K562 (cell line): ENCODE measurements around the gene PSMC3IP. TPM values are rescaled to one million over a fixed set of nuclear protein-coding genes. Genes with fewer than 3 reads are reported as not detected.

Source experiments
- BMI1 ChIP-seq: fragments of 150-350 bp; IDR thresholded peaks from 2 replicates; pipeline ENCODE4 v1.6.1; 2014; ENCODE audit warnings: low read length
- BRD4 ChIP-seq: fragments of 200-600 bp; sonication (generic); IDR thresholded peaks from 2 replicates; pipeline ENCODE4 v1.6.1; 2017; ENCODE audit warnings: inconsistent platforms
- CEBPZ ChIP-seq: fragments of 150-350 bp; IDR thresholded peaks from 2 replicates; pipeline ENCODE4 v1.6.1; 2014; ENCODE audit warnings: low read depth, mild to moderate bottlenecking, low read length, borderline replicate concordance
- CREB1 ChIP-seq, 2 experiments: sonication (generic) in 1 of 2; formaldehyde crosslinking in 1 of 2; IDR thresholded peaks; 2 replicates each; pipeline versions ENCODE4 v1.6.1 to v1.8.0; 2012 to 2022; ENCODE audit warnings: inconsistent platforms in 1 of 2, mild to moderate bottlenecking in 1 of 2, missing genetic modification reagents in 1 of 2, moderate library complexity in 1 of 2
- DLX4 ChIP-seq: fragments of 250-450 bp; sonication (Bioruptor Pico); IDR thresholded peaks from 2 replicates; pipeline ENCODE4 v1.6.1; 2021; ENCODE audit warnings: mild to moderate bottlenecking
- EHMT2 ChIP-seq: fragments of 450-650 bp; IDR thresholded peaks from 2 replicates; pipeline ENCODE4 v1.6.1; 2018; ENCODE audit warnings: antibody characterized with exemption
- GATAD2B ChIP-seq: fragments of 450-650 bp; IDR thresholded peaks from 2 replicates; pipeline ENCODE4 v1.6.1; 2017; ENCODE audit warnings: mild to moderate bottlenecking, borderline replicate concordance
- HNRNPH1 ChIP-seq: fragments of 200-400 bp; formaldehyde crosslinking; optimal IDR thresholded peaks from 2 replicates; pipeline ENCODE3; 2017; ENCODE audit warnings: low read depth, mild to moderate bottlenecking, low read length, moderate library complexity
- IRF9 ChIP-seq: fragments of 450-650 bp; IDR thresholded peaks from 2 replicates; pipeline ENCODE4 v1.6.1; 2016; ENCODE audit warnings: missing biosample characterization, missing genetic modification characterization
- LARP7 ChIP-seq: fragments of 450-650 bp; IDR thresholded peaks from 2 replicates; pipeline ENCODE4 v1.6.1; 2016
- MCM3 ChIP-seq: fragments of 450-650 bp; IDR thresholded peaks from 2 replicates; pipeline ENCODE4 v1.6.1; 2016
- MTA2 ChIP-seq: fragments of 450-650 bp; IDR thresholded peaks from 2 replicates; pipeline ENCODE4 v1.6.1; 2016; ENCODE audit warnings: low read depth
- NCOA6 ChIP-seq: fragments of 450-650 bp; IDR thresholded peaks from 2 replicates; pipeline ENCODE4 v1.6.1; 2017; ENCODE audit warnings: mild to moderate bottlenecking
- NR2C1 ChIP-seq, 2 experiments: fragments of 450-650 bp; IDR thresholded peaks; 2 replicates each; pipeline ENCODE4 v1.6.1; 2017; ENCODE audit warnings: mild to moderate bottlenecking in 2 of 2, antibody characterized with exemption in 1 of 2, inconsistent platforms in 1 of 2, missing compliant biosample characterization in 1 of 2, missing genetic modification characterization in 1 of 2
- NR2F6 ChIP-seq: fragments of 450-650 bp; formaldehyde crosslinking; IDR thresholded peaks from 2 replicates; pipeline ENCODE4 v1.4.0; 2020; ENCODE audit warnings: mild to moderate bottlenecking
- RBM39 ChIP-seq: fragments of 200-400 bp; formaldehyde crosslinking; optimal IDR thresholded peaks from 2 replicates; pipeline ENCODE3; 2018; ENCODE audit warnings: low read depth, low read length
- RCOR1 ChIP-seq, 2 experiments: IDR thresholded peaks; 2 replicates each; pipeline ENCODE4 v1.6.1; 2012; ENCODE audit warnings: low read depth in 2 of 2, low read length in 2 of 2, borderline replicate concordance in 1 of 2, improper control_type of control experiment in 1 of 2
- SLC30A9 ChIP-seq: fragments of 250-450 bp; sonication (Bioruptor Pico); IDR thresholded peaks from 2 replicates; pipeline ENCODE4 v1.8.0; 2022; ENCODE audit warnings: mild to moderate bottlenecking, moderate library complexity
- SMARCE1 ChIP-seq: fragments of 450-650 bp; IDR thresholded peaks from 2 replicates; pipeline ENCODE4 v1.7.1; 2016; ENCODE audit warnings: mild to moderate bottlenecking
- TCF15 ChIP-seq: fragments of 250-450 bp; sonication (Bioruptor Pico); IDR thresholded peaks from 2 replicates; pipeline ENCODE4 v1.8.0; 2022; ENCODE audit warnings: moderate library complexity, mild to moderate bottlenecking, inconsistent platforms
- TEAD2 ChIP-seq: fragments of 450-650 bp; IDR thresholded peaks from 2 replicates; pipeline ENCODE4 v1.6.1; 2016; ENCODE audit warnings: missing genetic modification characterization, control low read depth, missing compliant biosample characterization
- TOE1 ChIP-seq, 2 experiments: fragments of 450-650 bp in 1 of 2; sonication (generic) in 1 of 2; formaldehyde crosslinking in 1 of 2; IDR thresholded peaks; 2 replicates each; pipeline versions ENCODE4 v1.7.1 to v1.8.0; 2016 to 2022; ENCODE audit warnings: borderline replicate concordance in 2 of 2, mild to moderate bottlenecking in 2 of 2, antibody characterized with exemption in 1 of 2, inconsistent platforms in 1 of 2, low read depth in 1 of 2, missing genetic modification reagents in 1 of 2, moderate library complexity in 1 of 2
- ZBTB26 ChIP-seq: fragments of 450-650 bp; formaldehyde crosslinking; IDR thresholded peaks from 2 replicates; pipeline ENCODE4 v1.4.0; 2022; ENCODE audit warnings: missing genetic modification characterization
- ZFX ChIP-seq: sonication (generic); formaldehyde crosslinking; IDR thresholded peaks from 2 replicates; pipeline ENCODE4 v1.8.0; 2022; ENCODE audit warnings: mild to moderate bottlenecking, missing genetic modification reagents, moderate library complexity
- ZNF3 ChIP-seq: fragments of 250-450 bp; sonication (Bioruptor Pico); IDR thresholded peaks from 2 replicates; pipeline ENCODE4 v1.5.0; 2021; ENCODE audit warnings: mild to moderate bottlenecking, moderate library complexity
- polyA plus RNA-seq, 8 experiments: library from polyadenylated mRNA; depleted of rRNA in 4 of 8; stranded (reverse) in 5 of 8; unstranded in 3 of 8; fragments of >200 nt; fragmentation: Nextera tagmentation in 2 of 8; fragmentation: Illumina TruSeq in 1 of 8; extraction: Ambion mirVana in 2 of 8; extraction: Trizol in 1 of 8; gene quantifications; 2 replicates each; pipeline versions ENCODE4 v1.2.1 to v1.2.3, GENCODE V29; 2011 to 2014; ENCODE audit warnings: inconsistent platforms in 1 of 8, missing spikeins in 1 of 8
- total RNA-seq, 7 experiments: library from RNA; depleted of rRNA in 6 of 7; stranded (reverse); fragments of >200 nt in 6 of 7; fragmentation: Illumina TruSeq in 2 of 7; extraction: Trizol in 2 of 7; gene quantifications; 2 replicates each; pipeline versions ENCODE4 v1.2.1 to v1.2.3, GENCODE V29; 2011 to 2021; ENCODE audit warnings: low replicate concordance in 1 of 7

Gene PSMC3IP
- total and polyA plus RNA-seq, 9 of the 15 experiments (the other 6 are each of a cell fraction or from before 2014, with no cell fraction given): 13.8 to 65.6 (median 32.8) TPM

GRCh38 chr17:42536048-42536371, 41.5 kb downstream of the PSMC3IP start, which contains the start of gene NAGLU (continued):
- TF ChIP-seq NR2C1 (IDR thresholded peaks at IDR 0.05) (peak; percentile 35; the same call in 1 of the 2 replicates), NR2C1 (tag; IDR thresholded peaks at IDR 0.05) (no peak), SLC30A9 (CRISPR knock-in tag) (no peak), TOE1 (IDR thresholded peaks at IDR 0.05; ENCODE audit: borderline replicate concordance) (peak; percentile 93), TOE1 (CRISPR knock-in tag; IDR thresholded peaks at IDR 0.05; ENCODE audit: borderline replicate concordance, low read depth) (no peak), NCOA6 (no peak), BRD4 (no peak; the same call in 1 of the 2 replicates), EHMT2 (no peak), BMI1 (no peak), MCM3 (no peak), CEBPZ (no peak), TEAD2 (tag) (no peak), CREB1 (IDR thresholded peaks at IDR 0.05) (no peak), CREB1 (CRISPR knock-in tag; IDR thresholded peaks at IDR 0.05) (no peak), NR2F6 (CRISPR knock-in tag) (no peak), ZBTB26 (CRISPR knock-in tag) (no peak), ZFX (CRISPR knock-in tag) (no peak), MTA2 (no peak), LARP7 (no peak), DLX4 (CRISPR knock-in tag) (no peak), RBM39 (no peak), ZNF3 (CRISPR knock-in tag) (no peak), RCOR1 (IDR thresholded peaks at IDR 0.05; ENCODE audit: borderline replicate concordance in 1 of 2, low read depth in 2 of 2, low read length in 2 of 2) (no peak; a peak in 1 of 4 replicates), SMARCE1 (no peak), IRF9 (tag) (no peak), GATAD2B (no peak), HNRNPH1 (no peak), TCF15 (CRISPR knock-in tag) (no peak)
